B cell (primary cell): ENCODE measurements around the gene NSFL1C. TPM values are rescaled to one million over a fixed set of nuclear protein-coding genes. Genes with fewer than 3 reads are reported as not detected.

Experiments used
- polyA plus RNA-seq: library from polyadenylated mRNA; depleted of rRNA; stranded (reverse); fragments of >200 nt; gene quantifications from 2 replicates; pipeline ENCODE4 v1.2.3, GENCODE V29; 2012
- total RNA-seq, 2 donors: library from RNA; stranded (reverse); fragments of 120-200 nt in 1 of 2; gene quantifications; 1 replicate in 1 of 2; 2 replicates in 1 of 2; pipeline versions ENCODE4 v1.2.3 to v1.2.4, GENCODE V29; 2013 to 2022

The NSFL1C gene
- total and polyA plus RNA-seq, 2 donors (not counting 1 experiment from before 2014, with no cell fraction given): 24.1 to 80.3 TPM

Other genes with a start within 250 kb of the NSFL1C start
- gene RAD21L1, start 240.8 kb downstream of the NSFL1C start, total RNA-seq: not detected in 2 replicates
- gene RAD21L1, start 240.8 kb downstream of the NSFL1C start, polyA plus RNA-seq: not detected in 2 replicates
- gene SNPH, start 200.6 kb downstream of the NSFL1C start, total RNA-seq: 2.1 and 3.0 TPM in 2 replicates
- 0.67 and 0.74 TPM in 2 replicates for gene SNPH, start 200.6 kb downstream of the NSFL1C start, polyA plus RNA-seq
- 1.2 and 1.3 TPM in 2 replicates for gene SDCBP2, start 137.7 kb downstream of the NSFL1C start, total RNA-seq
- gene SDCBP2, start 137.7 kb downstream of the NSFL1C start, polyA plus RNA-seq: 1.2 and 1.5 TPM in 2 replicates
- 86.5 and 86.7 TPM in 2 replicates for gene FKBP1A, start 73.8 kb downstream of the NSFL1C start, total RNA-seq
- gene FKBP1A, start 73.8 kb downstream of the NSFL1C start, polyA plus RNA-seq: 59.3 and 86.3 TPM in 2 replicates
- gene SIRPB2, start 24.6 kb upstream of the NSFL1C start, total RNA-seq: not detected in 2 replicates
- 0.51 and 0.85 TPM in 2 replicates for gene SIRPB2, start 24.6 kb upstream of the NSFL1C start, polyA plus RNA-seq
- not detected in 2 replicates for gene SIRPD, start 90.9 kb upstream of the NSFL1C start, total RNA-seq
- gene SIRPD, start 90.9 kb upstream of the NSFL1C start, polyA plus RNA-seq: not detected in 2 replicates
- gene SIRPB1, start 153.2 kb upstream of the NSFL1C start, total RNA-seq: 1.3 and 1.7 TPM in 2 replicates
- gene SIRPB1, start 153.2 kb upstream of the NSFL1C start, polyA plus RNA-seq: 0.78 and 1.3 TPM in 2 replicates
- gene SIRPG, start 190.9 kb upstream of the NSFL1C start, total RNA-seq: not detected in 2 replicates
- gene SIRPG, start 190.9 kb upstream of the NSFL1C start, polyA plus RNA-seq: 0.09 and 1.6 TPM in 2 replicates